Erythroblast (primary cell): ENCODE data around the gene NFIC.

Experiments
- GATA1 ChIP-seq: IDR thresholded peaks from 2 replicates; pipeline ENCODE4 v1.6.1; 2011; ENCODE audit warnings: low read depth, mild to moderate bottlenecking, control low read depth, low read length, moderate library complexity
- POLR2A ChIP-seq: IDR thresholded peaks from 2 replicates; pipeline ENCODE4 v1.6.1; 2011; ENCODE audit warnings: mild to moderate bottlenecking, low read length

GRCh38 chr19:3383121-3383722 is 16.8 kb downstream of the NFIC start:
- TF ChIP-seq POLR2A, result no peak
- no peak for TF ChIP-seq GATA1
